Fibroblast of skin of right quadriceps (primary cell): ENCODE results near the gene SDK1.
"Not testable (repeated sequence)": the region's sequence is repeated elsewhere in the genome, so short reads cannot be mapped to it uniquely, and the experiment has no call there.

Experiments
- DNase-seq: peaks from one replicate; pipeline ENCODE4 v3.0.0-alpha.2; 2013

The SDK1 gene

DNA sequence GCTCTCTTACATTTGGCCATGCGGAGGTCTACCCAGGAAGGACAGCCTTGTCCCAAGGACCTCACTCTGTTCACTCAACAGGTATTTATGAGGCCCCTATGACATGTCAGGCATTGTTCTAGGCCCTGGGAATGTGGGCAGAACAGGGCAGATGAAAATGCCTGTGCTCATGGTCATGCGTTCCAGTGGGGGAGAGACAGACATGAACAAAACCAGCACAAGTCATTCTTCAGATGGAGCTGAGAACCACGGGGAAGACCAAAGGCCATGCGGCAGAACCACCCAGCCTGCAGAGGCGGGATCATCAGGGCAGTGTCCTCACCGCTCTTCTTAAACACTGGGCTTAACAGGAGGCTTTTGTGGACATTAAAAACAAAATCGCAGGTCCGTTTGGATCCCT, 636.1 kb downstream of the SDK1 start:
- DNase-seq = no peak

DNA sequence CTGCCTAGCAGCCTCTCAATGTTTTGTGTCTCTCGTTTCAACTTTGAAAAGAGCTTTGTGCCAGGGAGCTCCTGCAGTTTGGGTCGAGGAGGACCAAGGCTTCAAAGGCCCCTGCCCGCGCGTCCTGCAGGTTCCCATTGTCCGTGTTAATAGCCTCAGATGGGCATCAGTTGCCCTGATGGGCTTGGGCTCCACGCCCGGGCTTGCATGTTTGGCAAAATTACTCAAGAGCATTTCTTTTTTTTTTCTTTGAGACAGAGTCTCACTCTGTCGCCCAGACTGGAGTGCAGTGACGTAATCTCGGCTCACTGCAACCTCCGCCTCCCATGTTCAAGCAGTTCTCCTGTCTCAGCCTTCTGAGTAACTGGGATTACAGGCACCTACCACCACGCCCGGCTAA, 636.6 kb downstream of the SDK1 start:
- no peak for DNase-seq

DNA sequence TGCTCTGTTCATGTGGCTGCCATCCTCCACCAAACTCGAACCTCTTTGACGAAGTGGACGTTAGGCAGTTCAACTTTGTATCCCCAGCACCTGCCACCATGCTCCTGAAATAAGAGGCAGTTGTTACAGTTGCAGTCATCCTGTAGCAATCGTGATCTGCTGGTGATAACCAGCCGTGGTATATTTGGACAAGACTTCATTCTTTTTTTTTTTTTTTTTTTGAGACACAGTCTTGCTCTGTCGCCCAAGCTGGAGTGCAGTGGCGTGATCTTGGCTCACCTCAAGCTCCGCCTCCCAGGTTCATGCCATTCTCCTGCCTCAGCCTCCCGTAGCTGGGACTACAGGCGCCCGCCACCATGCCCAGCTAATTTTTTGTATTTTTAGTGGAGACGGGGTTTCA, 640.7 kb downstream of the SDK1 start:
- not testable (repeated sequence) for DNase-seq

DNA sequence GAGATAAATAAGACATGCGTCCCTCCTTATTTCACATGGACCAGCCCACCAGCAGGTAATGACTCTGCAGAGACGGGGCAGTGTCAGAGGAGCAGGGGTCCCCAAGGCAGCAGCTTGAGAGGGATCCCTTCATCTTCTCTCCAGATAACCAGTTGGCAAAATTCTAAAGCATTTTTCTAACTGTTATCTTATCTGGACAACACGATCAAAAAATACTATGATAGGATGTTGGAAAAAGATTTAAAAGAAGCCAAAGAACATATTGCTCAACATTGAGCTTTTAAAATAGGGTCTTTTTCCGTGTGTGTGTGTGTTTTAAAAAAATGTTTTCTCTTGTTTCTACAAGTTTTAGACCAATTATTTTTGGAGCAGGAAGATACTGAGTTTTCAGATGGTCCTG, 641.2 kb downstream of the SDK1 start:
- DNase-seq = no peak

DNA sequence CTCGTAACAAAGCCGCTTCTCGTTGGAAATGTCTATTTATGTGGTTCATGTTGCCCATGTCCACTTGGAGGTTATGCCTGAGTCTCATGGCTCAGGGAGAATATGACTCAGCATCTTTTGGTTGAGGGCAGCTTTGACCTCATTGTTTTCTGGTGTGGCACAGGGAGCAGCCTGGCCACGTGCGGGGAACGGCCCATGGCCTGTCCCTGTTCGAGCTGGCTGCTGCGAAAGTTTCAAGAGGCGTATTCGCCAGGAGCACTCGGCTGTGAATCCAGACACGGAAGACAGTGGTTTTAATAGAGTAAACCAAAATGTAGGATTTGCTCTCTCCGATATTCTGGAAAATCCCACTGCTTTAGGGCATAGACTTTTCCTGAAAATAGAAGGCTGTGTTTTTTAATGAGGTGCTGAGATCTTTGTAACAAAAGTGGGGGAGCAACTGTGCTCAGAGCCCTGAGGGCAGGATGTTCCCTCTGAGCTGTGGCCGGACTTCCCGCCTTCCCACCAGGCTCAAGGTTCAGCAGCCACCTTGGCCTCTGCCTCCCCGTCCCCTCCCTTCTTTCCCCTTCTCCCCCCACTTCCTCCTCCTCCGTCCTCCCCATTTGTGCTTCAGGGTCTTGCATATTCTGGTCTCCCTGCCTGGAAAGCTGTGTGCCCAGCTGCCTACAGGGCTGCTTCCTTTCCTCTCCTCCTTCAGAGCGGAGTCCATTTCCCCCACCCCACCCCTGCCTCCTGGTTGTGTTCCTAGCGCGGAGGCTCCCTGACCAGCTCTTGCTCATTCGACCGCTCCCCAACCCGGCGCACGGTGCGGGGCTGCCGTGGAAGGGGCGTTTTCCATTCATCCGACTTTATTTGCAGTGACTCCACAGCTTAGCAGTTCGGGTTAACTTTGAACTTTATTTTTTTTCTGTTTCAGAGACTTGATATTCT, 642.0 kb downstream of the SDK1 start:
- DNase-seq = no peak

DNA sequence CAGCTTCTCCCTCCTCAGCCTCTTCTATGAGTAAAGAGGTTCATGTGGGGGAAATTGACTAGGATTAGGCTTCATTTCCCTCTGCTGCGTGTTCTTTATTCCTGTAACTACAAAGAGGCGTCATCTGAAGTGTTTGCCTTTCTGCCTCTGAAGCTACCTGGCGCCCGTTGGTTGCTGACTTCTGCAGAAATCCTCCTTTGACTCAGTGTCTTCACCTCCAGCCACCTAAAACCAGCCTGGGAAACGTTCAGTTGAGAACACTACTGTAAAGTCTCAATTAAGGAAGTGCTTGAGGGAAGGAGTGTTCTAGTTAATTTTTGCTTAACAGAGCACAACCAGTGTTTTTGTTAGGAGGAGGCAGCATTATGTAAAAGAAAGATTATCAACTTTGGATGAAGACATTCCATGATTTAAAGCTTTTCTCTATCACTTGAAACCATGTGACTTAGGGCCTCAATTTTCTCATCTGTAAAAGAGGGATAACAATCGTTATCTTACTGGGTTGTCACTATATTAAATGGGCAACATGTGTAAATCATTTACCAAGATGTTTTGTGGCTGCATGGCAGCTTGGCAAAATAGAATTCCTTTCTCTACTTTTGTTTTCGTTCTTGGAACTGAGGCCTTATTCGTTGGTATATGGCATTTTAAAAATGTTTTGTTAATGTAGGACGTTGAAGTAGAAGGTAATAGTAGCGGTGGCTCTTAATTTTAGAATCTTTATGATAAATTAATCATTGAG, 642.9 kb downstream of the SDK1 start:
- no peak for DNase-seq

DNA sequence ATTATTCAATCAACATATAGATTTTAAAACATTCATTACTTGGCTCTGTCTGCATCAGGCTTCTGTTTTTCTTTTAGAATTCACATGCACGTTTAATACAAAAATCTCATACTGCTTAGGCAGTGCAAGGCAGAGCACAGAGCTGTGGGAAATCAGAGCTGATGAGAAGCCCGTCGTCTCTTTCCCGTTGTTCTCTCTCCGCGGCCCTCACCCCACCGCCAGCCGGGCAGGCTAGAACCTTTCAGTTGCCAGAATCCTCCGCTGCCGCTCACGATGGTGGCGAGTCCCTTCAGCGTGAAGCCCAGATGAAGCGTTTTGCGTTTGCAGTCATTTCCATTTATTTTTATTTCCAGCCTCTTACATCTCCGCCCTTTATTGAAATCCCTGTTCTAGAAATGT, 648.2 kb downstream of the SDK1 start:
- no peak for DNase-seq

DNA sequence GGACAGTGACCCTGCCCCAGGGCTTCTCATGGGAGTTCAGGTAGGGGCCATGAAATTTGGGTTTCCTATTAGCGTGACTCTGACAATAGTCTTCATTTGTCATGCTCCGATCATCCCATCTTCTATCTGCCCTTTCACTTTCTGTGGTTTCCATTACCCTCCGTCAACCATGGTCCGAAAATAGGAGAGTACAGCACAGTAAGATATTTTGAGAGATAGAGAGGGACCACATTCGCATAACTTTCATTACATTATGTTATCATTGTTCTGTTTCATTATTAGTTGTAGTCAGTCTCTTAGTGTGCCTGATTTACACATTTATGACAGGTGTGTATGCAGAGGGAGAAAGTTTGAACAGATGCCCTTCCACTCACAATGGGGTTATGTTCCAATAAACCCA, 649.2 kb downstream of the SDK1 start:
- no peak for DNase-seq

DNA sequence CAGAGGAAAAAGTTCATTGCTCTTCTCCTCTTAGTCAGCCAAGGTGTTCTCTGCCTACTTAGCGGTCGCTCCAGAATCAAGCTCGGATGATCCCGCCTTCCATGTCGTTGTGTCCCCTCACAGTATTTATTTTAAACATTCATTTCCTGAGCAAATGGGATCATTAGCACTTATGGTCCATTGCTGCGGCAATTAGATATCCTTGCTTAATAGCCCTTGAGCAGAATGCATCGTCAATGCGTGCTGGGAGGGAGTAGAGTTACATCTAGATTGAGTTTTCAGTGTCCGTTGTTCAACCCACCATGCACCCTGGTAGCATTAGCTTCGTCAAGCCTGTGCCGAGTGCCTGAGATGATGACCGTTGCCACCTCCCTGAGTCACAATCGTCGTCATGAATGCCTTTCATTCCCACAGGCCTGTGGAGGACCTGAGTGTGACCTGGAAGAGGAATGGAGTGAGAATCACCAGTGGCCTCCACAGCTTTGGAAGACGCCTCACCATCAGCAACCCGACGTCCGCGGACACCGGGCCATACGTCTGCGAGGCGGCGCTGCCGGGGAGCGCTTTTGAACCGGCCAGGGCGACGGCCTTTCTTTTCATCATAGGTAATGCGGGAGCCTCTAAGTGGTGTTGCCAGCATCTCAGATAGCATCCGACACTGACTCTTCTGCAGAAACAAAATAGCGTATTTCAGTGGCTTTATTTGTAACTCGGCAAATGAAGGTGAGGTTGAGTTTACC, 650.4 kb downstream of the SDK1 start:
- DNase-seq = no peak

DNA sequence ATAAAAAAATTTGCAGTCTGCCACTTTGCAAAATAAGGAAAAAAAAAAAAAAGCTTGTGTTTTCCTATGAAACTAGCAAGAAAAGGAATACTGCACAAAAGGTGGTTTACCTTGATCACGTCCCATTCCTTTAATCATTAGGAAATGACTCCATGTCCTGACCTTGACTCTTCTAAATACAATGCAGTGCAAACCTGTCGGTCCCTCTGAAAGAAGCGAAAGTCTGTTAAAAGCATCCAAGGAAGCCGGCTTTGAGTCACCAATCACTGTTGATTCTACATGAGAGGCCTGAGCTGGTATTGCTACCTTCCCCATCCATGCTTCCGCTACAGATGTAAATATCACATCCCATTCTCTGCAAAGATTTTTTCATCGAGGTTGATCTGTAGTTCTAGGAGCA, 652.1 kb downstream of the SDK1 start:
- DNase-seq = no peak

DNA sequence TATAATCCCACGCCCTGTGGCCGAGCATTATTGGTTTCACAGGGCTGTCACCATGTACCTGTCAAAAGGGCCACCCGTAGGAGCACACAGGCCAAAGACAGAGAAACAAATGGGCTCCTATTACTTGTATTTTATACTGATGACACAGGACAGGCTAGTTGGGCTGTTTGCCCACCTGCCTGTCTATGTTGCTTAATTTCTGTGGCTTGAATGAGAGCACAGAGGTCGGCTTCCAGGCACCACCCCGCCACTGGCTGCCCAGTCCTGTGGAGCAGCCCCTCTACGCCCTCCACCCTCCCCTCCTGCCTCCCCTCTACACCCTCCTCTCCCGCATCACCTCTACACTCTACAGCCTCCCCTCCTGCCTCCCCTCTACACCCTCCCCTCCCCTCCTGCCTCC, 652.9 kb downstream of the SDK1 start:
- DNase-seq = no peak

DNA sequence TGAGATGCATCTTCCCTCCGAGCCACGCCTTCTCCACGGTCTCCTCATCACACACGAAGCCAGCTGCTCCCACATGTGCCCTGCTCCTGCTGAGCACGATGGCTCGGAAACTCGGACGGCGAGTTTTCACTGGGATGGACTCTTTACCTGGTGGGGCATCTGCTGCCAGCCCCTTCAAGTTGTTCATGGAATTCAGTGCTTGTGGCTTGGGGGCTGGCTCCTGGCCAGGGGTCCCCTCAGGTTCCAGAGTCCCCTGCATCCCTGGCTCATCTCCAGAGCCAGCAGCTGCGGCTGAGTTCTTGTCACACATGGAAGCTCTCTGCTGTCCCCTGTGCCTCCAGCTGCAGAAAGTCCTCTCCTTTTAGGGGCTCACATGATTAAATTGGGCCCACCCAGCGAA, 654.0 kb downstream of the SDK1 start:
- DNase-seq = no peak

DNA sequence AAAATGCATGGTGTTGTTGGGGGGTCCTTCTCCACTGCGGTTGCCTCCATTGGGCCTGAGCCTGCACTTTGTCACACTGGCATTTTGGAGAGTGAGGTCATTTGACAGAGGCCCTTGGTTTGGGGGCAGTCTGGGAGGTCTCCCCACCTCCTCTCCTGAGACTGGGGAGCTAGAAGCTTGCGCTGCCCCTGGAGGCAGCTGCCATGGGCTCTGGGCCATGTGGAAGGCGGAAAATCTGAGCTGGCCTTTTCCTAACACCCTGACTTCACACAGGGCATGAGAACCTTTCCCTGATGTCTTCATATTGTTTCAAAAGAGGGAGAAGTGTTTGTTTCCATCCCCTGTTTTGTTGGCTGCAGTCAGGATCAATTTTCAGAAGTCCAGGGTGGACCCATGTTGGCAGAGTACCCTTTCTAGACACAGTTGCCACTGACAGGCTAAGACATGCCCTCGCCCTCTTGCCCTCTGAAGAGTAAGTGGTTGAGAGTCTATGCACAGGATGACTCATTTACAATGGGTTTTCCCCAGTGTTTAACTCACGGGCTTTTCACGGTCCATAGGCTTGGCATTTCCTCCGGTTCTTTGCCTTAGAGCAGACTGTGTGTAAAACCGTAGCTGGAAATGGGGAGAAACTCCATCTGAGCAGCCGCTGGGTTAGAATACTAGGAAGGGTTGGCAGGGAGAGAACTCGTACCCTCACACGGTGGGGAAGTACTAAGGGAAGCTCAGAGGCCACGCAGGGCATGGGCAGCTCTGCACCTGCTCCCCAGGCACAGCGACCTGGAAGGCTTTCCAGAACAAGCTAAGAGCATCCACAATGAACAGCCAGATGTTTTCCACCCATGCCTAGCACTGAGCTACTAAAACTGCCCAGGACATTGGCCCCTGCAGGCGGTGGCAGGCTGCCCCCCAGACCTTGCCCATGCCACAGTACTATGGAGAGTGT, 655.0 kb downstream of the SDK1 start:
- no peak for DNase-seq

DNA sequence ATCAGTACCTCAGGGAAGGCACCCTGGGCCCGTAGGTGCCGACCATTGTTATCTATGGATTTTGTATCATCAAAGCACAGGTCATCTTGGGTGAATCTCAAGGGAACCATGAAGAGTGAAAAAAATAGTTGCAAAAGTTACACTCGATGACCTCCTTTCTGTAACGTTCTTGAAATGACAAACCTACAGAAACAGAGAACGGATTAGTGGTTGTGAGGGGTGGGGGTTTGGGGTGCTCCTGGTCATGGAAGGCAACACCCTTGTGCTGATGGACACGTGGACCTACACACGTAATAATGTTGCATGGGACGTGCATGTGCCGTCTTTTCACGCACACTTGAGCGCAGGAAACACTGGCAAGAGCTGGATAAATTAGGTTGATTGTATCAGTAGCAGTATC, 655.9 kb downstream of the SDK1 start:
- DNase-seq = no peak

DNA sequence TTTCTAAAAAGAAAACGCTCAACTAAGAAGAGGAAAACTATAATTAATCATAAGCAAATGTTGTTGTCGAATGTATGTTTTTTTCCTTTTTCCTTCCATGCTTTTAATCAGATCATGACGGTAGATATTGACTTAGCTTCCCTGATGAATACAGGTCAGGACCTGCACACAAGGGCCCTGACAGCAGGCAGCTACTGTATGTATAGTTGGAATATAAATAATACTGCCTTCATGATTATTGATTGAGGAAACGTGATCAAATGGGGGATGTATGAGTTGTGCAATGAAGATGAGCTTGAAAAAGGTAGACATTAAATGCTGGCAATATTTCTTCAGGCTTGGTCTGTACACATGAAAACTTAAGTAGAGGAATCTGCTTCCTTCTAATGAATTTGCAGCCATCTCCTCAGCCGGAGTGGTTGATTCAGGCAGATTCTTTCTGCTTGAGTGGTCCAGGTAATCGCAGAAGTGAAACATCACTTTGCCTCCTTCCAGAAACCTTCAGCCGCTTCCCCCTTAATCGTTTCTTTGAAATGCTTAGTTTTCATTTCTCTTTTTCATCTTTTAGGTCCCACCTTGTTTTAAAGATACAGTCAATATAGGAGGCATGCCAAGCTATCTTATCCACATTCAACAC, 656.5 kb downstream of the SDK1 start:
- no peak for DNase-seq

DNA sequence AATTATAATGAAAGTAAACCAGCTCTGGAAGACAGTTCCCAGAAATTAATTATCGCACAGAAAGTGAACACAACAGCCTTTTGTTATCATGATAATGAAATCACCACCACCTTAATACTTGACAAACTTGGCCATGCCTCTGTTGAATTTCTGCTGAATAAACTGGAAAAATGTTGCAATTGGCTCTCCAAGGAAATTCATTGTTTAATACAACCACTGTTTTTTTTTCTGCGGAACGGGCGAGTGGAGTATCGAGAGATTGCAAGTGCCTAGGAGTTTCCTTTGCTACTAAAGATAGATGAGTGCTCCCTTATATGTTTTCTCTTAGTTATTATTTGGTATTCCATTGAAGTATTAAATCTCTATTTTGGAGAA, 657.0 kb downstream of the SDK1 start:
- DNase-seq = no peak

DNA sequence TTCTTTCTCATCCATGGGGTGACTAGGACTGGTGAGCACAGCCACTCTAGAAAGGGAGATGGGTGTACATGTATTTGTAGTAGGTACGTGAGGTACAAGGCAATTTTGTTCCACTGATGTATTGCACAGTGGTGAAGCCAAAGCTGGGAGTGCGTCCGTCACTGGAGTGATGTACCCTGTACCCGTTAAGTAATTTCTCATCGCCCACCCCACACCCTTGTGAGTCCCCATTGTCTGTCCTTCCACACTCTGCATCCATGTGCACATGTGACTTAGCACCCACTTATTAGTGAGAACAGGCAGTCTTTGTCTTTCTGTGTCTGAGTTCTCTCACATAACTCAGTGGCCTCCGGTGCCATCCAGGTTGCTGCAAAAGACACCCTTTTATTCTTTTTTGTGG, 658.3 kb downstream of the SDK1 start:
- no peak for DNase-seq

DNA sequence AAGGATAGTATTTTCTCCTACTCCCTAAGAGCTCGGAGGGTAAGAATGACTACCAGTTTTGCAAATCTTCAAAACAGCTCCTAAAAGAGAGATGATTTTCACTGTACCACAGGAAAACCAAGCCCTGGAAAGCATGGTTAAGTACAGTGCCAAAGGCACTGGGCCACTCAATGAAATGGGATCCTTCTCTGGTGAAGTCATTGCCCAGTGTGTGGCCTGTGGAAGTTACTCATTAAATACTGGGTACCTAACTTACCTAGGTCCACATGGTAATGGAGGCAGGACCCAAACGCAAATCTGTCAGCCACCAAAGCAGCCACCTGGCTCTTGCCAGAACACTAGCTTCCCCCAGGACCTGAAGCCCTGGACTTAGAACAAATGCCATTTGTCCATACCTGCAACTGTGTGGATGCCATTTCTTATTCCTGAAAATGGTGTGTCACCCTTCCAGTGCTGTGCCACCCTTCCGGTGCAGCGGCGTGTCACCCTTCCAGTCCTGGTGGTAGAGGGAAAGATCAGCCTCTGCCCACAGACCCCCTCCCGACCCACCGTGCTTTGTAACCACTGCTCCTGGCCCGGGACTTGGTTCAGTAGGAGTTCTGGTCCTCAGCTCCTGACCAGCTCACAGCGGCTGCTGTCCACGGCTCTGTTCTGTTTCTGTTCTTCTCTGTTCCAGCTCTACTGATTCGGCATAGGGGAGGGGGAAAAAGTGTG, 659.2 kb downstream of the SDK1 start:
- no peak for DNase-seq

DNA sequence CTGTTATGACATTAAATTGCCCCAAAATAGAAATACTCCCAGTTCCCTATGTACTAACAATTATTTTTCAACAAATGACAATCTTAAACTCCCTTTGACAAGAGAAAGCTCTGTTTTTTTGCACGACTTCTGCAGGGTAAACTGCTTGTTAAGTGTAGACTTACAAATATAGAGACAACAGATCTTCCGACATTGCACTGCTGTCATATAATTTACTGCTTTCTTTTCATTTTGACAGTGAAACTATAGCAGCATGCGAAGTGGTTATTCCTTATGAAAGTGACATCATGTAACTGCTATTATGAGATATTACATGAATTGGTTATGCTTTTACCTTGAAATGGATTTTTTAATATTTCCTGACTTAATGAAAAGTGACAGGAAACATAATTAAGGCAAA, 659.9 kb downstream of the SDK1 start:
- no peak for DNase-seq

DNA sequence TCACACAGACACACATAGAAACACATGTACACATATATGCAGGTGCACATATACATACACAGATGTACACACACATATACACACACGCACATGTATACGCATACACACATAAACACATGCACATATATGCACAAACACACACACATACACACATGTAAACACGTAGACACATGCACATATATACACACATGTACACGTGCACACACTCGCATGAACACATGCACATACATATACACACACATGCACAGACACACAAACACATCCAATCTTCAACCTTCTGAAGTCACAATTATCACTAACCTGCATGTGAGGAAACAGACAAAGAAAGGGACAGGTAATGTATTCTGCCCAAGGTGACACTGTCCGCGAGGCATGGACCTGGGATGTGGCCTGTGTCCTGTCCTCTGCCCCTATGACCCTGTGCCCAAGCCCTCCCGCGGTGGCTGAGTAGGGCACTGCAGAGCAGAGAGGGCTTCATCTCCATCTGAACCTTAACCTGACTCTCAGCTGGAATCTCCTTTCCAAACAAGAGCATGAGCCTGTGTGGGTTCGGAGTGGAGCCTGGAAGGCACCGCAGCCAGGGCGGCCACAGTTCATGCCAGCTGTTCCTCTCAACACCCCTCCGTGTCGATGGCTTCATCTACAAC, 660.9 kb downstream of the SDK1 start:
- no peak for DNase-seq

DNA sequence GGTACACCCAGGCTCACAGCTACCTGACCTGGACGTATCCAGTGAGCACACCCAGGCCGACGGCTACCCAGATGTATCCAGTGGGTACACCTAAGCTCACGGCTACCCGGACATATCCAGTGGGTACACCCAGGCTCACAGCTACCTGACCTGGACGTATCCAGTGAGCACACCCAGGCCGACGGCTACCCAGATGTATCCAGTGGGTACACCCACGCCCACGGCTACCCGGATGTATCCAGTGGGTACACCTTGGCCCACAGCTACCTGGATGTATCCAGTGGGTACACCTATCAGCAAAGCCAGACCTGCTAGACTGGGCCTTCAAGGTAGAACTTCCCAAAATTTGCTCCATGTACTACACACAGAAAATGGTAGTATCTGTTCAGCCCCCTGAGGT, 662.7 kb downstream of the SDK1 start:
- not testable (repeated sequence) for DNase-seq
